NCI-H2107 (cell line): ENCODE data around the gene GXYLT1.
"Not testable (repeated sequence)": the region's sequence is repeated elsewhere in the genome, so short reads cannot be mapped to it uniquely, and the experiment has no call there.

Experiments
- DNase-seq: peaks from one replicate; lab custom pipeline; 2025; lab: John Stamatoyannopoulos, UW

GXYLT1 gene, protein sequence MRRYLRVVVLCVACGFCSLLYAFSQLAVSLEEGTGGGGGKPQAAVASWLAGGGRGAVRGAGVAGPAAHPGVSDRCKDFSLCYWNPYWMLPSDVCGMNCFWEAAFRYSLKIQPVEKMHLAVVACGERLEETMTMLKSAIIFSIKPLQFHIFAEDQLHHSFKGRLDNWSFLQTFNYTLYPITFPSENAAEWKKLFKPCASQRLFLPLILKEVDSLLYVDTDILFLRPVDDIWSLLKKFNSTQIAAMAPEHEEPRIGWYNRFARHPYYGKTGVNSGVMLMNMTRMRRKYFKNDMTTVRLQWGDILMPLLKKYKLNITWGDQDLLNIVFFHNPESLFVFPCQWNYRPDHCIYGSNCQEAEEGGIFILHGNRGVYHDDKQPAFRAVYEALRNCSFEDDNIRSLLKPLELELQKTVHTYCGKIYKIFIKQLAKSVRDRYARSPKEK

DNA sequence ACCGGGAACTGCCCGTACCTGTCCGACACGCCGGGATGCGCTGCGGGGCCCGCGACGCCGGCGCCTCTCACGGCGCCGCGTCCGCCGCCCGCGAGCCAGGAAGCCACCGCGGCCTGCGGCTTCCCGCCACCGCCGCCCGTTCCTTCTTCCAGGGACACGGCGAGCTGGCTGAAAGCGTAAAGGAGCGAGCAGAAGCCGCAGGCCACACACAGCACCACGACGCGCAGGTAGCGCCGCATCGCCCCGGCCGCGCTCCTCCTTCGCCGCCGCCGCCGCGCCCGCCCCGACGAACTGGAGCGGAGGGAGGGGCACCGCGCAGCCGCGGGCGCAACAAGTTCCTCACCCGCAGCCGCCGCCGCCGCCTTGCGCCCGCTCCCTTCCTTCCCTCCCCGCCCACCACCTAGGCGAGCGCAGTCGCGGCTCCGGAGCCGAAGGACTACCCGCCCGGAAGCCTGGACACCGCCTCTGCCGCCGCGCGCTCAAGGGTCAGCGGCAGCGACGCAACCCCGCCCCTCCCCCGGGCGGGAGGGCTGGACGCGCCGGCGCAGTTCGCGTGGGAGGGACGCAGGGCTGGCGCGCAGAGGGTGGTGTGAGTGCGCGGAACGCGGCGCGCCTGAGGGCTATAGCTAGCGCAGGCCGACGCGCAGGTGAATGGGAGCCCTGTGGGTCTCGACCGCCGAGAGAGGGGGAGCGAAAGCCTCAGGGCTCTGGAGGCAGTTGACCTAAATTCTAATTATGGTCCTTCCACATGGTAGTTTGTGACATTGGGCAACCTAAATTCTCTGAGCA, at the start of gene GXYLT1:
TSS of gene GXYLT1 (minus strand) at position 467 of the 789 bp plus-strand sequence. CDS start at position 239, 228 bp downstream.
- DNase-seq: peak; percentile 88

DNA sequence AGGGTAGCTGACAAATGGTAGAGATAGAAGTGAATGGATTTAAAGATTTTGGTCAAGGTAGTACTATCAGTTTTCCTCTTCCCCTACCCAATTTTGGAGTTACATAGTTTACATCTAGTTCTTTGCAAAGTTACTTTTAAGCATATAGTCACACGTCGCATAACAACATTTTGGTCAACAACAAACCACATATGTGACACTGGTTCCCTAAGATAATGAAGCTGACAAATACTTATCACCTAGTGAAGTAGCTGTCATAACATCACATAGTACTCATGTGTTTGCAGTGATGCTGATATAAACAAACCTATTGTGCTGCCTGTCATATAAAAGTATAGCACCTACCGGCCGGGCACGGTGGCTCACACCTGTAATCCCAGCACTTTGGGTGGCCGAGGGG, 48.0 kb upstream of the GXYLT1 start:
- no peak for DNase-seq

DNA sequence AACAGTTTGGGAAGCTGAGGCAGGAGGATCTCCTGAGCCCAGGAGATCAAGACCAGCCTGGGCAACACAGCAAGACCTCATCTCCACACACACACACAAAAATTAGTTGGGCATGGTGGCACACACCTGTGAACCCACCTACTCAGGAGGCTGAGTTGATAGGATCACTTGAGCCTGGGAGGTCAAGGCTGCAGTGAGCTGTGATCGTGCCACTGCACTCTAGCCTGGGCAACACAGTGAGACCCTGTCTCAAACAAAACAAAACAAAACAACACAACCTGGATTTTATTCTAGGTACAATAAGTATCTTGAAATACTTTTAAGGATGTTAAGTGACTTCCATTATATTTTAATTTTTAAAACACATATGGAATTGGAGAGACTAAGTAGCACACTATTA, 47.6 kb upstream of the GXYLT1 start:
- no peak for DNase-seq

DNA sequence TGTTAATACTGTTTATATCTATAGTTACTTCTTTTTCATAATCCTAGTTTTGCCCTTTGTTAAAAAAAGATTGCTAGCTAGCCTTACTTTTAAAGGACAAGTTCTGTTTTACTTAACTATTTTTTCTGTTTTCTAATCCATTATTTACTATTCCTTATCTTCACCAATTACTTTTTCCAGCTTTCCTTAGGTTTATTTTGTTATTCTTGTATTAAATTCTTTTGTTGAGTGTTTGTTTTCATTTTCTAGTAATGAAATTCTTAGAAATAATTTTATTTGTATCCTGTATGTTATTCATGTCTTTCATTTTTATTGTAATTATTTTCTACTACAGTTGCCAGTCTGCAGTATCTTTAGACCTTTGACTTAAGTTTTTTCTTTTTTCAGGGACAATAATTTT, 45.7 kb upstream of the GXYLT1 start:
- no peak for DNase-seq

DNA sequence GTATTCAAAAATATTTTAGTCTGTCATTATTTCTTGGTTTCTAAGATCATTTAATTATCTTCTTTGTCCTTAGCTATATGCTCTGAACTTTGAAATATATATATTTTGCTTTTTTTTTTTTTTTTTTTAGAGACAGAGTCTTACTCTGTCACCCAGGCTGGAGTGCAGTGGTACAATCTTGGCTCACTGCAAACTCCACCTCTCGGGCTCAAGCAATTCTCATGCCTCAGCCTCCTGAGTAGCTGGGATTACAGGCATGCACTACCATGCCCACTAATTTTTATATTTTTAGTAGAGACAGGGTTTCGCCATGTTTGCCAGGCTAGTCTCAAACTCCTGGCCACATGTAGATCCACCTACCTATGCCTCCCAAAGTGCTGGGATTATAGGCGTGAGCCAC, 43.6 kb upstream of the GXYLT1 start:
- DNase-seq: not testable (repeated sequence)

DNA sequence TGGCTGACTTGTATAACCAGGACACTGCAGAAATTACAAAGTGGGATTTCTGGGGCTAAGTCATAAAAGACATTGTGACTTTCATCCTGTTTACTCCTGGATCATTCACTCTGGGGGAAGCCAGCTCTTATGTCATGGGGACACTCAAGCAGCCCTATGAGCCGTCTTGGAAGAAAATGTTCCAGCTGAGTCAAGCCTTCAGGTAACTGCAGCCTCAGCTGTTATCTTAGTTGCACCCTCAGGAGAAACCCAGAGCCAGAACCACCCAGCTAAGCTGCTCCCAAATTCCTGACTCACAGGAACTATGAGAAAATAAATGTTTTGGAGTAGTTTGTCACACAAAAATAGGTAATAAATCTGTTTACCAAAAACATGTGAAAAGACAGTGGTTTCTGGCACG, 43.1 kb upstream of the GXYLT1 start:
- no peak for DNase-seq

DNA sequence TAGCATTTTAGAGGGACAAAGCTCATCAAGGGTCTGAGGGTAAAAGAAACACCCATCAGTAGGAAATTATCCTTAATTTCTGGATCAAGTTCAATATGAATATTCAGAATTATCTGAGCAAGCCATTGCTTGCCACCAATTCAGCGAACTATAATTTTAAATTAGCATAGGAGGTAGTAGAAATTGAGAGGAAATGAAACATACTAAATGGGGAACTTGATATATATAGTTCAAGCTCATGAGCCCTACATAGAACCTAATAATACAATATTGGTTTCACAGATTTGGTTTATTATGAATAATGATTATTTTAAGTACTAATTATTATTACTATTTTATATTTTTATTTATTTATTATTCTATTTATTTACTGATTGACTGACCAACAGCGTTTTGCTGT, 42.1 kb upstream of the GXYLT1 start:
- DNase-seq: no peak

DNA sequence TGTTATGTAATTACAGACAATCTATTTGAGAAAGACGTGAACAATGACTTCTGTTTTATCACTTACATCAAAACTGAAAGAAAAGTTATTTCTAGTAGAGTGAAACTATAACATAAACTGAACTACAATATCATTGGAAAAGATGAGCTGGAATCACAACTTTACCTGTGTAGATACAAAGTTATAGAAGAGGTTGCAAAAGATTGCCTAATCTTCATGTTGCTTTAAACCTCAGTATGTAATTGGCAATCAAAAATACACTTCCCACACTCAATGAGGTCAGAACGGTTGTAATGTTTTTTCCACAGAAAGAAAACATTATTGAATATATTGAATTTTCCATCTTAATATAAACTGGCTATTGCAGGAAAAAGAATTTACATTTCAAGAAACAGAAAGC, 37.7 kb upstream of the GXYLT1 start:
- DNase-seq: no peak

DNA sequence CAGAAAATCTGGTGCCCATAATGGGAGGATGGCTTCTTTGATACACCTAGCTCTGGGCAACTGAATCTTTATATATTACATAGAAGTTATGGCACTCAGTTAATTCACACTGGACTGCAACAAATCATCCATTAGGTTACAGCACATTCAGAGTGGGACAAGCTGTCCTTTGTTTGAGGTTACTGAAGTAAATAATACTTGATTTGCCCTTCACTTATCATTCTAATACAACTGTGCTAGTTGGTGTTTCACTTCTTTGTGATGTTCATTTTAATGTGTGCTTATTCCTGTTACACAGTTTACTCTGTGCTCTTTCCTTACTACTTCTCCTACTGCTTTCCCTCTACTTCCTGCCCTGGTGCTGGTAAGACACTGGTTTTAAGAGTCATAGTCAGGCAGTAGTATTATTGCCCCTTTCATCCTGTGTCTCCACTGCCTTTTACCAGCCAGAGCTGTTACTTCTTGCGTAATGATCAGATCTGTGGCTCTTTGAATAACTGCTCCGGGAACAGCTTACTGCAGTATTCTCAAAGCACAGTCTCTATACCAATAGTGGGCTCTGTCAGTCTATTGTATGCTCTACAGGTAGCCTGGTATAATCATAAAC, 36.4 kb upstream of the GXYLT1 start:
- no peak for DNase-seq

DNA sequence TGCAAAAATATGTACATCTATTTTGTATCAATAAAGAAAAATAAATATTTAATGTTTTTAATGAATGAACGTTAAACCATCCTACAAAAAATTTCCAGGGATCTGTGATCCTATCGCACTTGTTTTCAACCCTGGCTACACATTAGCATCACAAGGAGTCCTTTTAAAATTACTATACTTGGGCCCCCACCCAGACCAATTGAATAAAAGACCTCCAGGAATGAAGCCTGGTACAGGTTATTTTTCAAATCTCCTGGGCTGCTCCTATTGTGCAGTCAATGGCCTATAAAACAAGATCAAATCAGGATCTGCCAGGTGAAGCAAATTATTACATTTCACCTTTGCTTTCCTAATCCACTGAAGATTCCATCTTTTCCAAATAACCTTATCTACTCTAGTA, 33.4 kb upstream of the GXYLT1 start:
- DNase-seq: no peak

DNA sequence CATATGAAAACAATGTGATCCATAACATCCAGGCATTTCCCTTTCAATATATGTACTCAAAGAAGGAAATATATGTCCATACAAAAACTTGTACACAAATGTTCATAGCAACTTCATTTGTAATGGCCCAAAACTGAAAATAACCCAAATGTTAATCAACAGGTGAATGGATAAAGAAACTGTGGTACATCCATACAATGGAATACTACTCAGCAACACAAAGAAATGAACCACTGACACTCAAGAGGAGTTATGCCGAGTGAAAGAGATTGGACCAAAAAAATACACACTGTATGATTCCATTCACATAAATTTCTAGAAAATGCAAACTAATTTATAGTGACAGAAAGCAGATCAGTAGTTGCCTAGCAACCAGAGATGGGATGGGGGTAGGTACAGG, 30.3 kb upstream of the GXYLT1 start:
- DNase-seq: no peak

DNA sequence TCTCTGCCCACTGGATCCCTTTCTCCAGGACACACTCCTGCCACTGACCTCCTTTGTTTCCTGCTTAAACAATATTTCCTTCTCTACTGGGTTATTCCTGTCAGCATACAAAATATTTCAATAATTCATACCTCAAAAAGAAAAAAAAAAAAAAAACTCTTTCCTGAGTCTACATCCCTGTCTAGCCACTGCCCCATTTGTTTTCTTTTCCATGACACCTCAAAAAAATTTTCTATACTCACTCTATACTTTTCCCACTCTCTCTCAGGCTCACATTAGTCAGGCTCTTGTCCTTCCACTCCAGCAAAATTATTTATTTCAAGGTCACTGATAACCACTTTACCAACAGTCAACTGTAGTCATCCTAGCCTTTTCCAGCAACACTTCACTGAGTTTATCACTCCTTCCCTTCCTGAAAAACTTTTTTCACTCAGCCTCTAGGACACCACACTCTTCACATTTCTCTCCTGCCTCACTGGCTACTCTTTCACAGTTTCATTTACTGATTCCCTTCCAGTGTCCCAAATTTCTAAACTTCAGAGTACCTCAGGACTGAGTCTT, 29.4 kb upstream of the GXYLT1 start:
- no peak for DNase-seq

DNA sequence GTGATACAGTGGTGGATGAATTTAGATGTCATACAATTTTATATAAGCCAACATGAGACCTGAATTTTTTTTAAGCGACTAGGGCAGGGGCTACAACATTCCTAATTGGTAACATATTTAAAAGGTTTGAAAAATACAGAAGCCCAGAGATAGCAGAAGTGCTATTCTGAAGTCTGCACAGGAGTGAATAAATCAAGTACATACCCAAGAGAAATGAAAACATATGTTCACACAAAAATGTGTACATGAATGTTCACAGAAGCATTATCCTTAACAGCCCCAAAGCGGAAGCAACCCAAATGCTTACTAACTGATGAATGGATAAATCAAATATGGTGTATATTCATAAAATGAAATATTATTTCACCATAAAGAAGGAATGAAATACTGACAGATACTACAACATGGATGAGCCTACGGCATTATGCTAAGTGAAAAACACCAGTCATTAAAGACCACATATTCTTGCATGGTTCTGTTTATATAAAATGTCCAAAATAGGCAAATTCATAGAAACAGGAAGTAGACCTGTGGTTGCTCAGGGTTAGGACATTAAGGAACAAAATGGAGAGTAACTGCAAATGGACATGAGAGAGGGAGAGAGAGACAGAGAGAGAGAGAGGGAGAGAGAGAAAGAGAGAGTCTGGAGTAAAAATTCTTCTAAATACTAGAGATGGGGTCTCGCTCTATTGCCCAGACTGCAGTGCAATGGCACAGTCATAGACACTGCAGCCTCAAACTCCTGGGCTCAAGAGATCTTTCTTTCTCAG, 28.0 kb upstream of the GXYLT1 start:
- DNase-seq: no peak

DNA sequence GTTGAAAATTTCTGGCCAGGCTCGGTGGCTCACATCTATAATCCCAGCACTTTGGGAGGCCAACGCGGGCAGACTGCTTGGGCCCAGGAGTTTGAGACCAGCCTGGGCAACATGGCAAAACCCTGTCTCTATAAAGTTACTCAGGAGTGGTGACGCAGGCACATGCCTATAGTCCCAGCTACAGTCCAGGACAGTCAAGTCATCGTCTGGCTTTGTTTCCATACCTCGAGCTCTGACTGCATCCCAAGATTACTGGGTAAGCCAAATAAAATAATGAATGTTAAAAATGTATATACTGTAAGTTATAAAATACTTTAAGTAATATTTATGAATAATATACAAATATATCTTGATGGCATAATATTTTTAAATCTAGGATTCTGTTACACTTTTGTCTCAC, 23.0 kb upstream of the GXYLT1 start:
- no peak for DNase-seq

DNA sequence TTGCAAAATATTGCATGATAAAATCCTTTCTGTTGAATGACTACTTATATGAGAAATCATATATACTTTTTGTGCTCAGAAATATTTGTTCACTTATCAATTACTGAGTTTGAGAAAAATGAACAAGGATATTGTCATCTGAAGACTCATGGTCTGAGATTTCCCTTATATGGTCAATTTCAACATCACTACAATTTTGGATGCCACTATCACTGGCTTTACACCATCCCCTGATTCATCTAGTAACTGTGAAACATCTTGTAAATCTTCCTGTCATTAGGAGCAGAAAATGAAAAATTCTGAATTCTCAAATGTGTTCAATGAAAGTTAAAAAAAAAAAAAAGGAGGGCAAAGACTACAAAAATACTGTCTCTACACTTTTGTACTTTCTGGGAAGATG, 21.8 kb upstream of the GXYLT1 start:
- no peak for DNase-seq

DNA sequence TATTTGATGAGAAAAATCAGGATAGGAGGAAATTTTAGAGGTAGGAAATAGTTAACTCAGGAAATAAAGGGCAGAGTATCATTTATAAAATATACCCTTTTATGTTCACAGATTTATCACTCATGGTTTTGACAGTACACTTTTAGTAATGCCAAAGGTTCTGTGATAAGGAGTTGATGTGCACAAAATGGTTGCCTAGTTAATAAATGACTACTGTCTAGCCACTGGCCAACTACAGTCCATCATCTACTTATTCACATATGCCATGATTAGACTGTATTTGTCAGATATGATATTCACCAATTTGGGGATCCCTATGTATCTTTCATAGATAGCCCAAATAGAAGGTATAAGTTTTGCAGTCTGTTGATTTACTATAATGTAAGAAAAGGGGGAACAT, 19.2 kb upstream of the GXYLT1 start:
- DNase-seq: no peak

DNA sequence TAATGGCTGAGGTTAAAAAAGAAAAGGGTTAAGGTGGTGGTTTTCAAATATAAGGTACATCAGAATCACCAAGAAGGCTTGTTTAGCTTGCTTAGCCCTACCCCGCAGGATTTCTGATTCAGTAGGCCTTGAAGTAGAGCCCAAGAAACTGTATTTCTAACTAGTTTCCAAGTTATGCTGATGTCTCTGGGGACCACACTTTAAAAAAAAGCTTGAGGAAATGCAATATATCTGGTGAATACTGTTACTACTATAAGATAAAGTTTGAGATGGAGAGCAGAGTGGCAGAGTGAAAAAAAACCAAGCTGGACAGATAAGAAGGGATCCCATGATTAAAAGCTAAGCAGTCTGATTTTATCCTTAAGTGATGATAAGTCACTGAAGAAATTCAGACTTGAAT, 18.3 kb upstream of the GXYLT1 start:
- no peak for DNase-seq

DNA sequence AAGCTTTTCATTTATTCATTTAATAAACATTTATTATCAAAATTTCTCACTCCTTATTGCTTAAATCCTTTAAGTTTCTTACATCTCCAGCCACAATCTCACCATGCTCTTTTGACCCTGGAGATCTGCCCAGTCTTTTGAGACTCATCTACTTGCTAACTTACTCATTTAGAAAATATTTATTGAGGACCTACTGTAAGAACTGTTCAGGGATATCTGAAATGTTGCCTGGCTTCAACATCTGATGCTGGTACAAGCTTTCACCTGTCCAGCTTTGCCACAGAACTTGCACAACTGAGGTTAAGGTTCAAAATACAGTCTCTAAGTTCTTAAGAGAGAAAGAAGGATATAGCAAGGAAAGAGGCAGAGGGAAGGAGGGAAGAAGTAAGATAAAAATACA, 17.5 kb upstream of the GXYLT1 start:
- no peak for DNase-seq

DNA sequence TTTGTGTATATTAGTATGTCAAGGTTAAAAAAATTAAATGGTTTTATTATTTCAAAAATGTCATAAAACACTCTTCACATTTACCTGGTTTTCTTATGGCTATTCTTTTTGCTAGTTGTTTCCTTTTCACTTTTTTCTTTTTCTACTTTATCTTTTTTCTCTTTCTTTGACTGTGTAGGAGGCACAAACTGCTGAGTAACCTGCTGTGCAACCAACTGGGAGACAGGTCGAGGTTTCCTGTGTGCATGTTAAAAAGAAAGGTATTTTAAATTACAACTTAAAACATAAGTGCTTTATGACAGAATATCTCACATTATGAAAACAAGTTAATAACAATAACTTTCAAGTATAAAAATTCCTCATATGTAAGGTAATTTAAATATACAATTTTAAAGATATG, 16.9 kb upstream of the GXYLT1 start:
- no peak for DNase-seq

DNA sequence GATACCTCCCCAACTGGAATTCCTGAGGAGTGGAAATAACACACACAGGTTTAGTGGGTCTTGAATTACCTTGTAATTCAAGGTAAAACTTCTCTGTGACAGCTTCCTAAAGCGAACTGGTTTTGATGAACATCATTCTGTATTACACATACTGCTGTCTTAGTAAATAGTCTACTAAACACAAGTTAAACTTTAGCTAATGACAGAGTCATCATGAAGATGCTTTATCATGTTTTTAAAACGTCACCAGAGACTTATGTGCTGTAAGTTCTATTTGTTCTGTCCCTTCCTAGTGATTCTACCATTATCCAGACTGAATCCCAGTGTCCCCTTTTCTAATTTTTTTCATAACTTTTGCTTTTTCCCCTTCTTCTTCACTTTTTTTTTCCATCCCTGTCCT, 11.6 kb upstream of the GXYLT1 start:
- no peak for DNase-seq

DNA sequence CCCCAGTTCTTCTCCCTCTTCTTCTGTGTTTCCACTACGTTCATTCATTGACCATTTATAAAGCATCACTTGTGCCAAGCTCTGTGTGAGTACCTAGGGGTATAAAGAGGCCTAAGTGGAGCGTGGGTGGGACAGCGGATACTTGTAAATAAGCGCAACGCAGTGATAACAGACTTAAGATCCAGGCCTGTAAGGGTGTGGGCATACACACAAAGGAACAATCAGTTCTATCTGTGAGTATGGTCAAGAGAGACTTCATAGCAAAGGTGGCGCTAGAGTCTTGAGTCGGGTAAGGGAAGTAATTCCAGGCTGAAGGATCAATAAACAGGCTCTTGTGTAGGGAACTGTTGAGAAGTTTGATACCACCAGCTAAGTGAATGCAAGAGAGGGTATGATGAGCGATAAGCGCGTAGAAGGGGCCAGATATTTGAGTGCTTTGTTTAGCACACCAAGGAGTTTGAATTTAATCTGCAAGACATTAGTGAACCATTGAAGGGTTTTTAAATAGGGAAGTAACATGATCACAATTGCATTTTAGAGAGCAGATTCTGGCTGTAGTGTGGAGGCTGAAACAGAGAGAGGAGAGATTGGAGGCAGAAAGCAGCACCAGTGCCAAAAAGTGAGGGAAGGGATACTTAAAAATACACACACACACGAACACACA, 1.0 kb upstream of the GXYLT1 start:
- no peak for DNase-seq
